GM23248 (cell line): ENCODE measurements around the gene SPEF2.

ENCODE experiments used
- EZH2 ChIP-seq: fragments of 200-600 bp; sonication (generic); IDR thresholded peaks from 2 replicates; pipeline ENCODE4 v1.6.1; 2018; ENCODE audit warnings: antibody characterized with exemption, mild to moderate bottlenecking; ENCODE audit not compliant: insufficient read depth, poor library complexity, severe bottlenecking
- EZH2phosphoT487 ChIP-seq: fragments of 200-600 bp; sonication (generic); IDR thresholded peaks from 2 replicates; pipeline ENCODE4 v1.6.1; 2018; ENCODE audit warnings: antibody characterized with exemption, moderate library complexity, mild to moderate bottlenecking, low read depth; ENCODE audit not compliant: insufficient read depth

DNA sequence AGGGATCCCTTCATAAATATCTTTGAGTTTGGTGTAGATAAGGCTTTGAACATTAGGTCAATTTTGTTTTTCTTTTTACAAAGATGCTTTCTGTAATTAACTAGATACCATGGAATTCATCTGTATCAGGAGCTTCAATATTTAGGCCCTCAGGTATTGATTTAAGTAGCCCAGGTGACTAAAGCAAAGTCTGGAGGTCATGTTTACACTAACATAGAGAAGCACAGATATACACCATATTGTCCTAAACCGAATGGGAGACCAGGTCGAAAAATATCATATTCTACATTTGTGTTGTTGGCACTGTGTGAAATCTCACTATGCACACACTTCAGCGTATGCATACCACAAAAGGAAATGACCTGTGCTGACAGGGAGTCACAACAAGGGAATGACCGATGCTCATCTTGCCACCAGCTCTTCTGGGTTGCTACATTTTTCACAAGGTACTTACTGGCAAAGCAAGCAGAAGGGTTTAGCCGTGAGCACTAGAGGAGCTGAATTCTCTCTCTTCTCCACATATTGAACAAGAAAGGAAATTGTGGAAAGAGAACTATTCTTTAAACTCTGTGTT, 140.6 kb downstream of the SPEF2 start:
- no peak for TF ChIP-seq EZH2phosphoT487
- TF ChIP-seq EZH2 = no peak
